HG03196 (cell line): ENCODE data around the gene ITGAV.

Source experiments
- ATAC-seq: cut with Tn5 transposase; IDR thresholded peaks from one replicate; pipeline ENCODE4 v1.9.1; 2021; ENCODE audit not compliant: unreplicated experiment

ITGAV gene

DNA sequence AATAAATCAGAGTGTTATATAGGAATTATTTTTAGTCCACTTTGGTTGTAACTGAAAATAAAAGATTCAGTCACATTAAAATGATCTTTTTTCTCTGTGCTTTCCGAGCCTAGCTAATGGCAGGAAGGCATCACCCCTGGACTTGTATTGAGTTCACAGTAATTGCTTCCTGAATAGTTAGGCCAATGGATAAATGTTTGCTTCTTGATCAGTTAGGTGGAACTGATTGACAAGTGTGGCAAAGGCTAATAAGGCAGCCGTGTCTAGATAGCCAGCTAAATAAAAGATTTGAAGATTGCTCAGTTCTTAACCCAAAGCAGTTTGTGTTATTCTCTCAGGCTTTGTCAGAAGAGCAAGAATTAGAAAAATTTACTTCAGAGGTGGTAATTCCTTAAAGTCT lies 124.8 kb downstream of the ITGAV start:
- no peak for ATAC-seq

DNA sequence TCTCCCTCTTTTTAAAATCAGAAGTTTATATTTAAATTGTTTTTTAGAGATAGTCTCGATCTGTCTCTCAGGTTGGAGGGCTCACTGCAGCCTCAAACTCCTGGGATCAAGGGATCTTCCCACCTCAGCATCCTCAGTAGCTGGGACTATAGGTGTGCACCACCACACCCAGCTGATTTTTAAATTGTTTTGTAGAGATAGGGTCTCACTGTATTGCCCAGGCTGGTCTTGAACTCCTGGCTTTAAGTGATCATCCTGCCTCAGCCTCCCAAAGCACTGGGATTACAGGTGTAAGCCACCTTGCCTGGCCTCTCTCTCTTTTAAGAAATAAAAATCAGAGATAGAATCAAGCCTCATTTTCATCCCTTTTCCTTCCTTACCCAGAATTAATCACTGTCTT lies 126.1 kb downstream of the ITGAV start:
- no peak for ATAC-seq

GRCh38 chr2:186716899-186717298 lies 127.0 kb downstream of the ITGAV start:
- no peak for ATAC-seq

DNA sequence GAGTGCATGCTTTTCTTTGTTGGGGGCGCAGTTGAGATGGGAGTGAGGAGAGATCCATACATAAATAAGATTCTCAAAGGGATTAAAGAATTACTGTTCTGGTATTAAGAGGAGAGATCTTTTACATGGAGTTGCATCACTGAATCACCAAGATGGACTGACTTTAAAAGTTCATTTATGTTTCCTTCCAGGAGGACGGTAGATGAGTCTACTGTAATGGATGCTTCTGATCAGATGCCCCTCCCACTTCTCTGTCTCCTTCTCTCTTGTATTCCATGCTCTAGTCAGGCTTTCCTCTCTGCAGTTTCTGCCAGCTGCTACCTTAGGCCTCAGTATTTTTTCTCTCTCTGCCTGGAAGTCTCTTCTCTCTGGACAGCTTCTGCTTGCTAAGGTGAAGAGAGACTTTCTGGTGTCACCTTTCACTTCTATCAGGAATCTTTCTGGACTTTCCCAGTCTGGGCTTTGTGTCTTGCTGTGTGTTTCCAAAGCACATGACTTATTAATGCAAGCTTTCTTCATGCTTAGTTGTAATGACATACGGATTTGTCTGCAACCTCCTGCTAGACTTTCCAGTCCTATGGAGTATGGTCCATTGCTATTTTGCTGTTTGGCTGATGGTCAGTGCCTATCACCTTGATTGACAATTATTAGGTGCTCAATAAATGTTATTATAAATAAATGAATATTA lies 127.6 kb downstream of the ITGAV start:
- no peak for ATAC-seq

- no peak for ATAC-seq
These were observed 128.3 kb downstream of the ITGAV start for GRCh38 chr2:186718122-186718521.

DNA sequence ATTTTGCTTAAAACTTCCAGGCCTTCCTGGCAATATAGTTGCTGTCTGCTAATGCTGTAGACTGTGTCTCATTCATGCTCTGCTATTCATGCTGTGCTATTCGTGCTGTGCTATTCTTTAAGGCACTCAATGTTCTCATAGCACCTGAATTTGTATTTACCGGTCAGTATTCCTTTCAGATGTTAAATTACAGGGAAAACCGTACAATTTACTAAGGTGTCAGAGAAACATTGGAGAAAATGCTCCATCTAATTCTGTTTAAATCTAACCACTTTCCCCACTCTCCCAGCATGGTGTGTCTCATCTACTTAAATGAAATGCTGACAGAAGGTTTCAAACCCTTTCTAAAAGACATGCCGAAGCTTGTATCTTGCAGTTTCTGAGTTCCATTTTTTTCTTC lies 129.0 kb downstream of the ITGAV start:
- ATAC-seq: no peak

GRCh38 chr2:186721956-186722355 lies 132.1 kb downstream of the ITGAV start:
- no peak for ATAC-seq

- ATAC-seq: no peak
These were observed 134.9 kb downstream of the ITGAV start for GRCh38 chr2:186724736-186725135.

- ATAC-seq: no peak
These were observed 135.9 kb downstream of the ITGAV start for GRCh38 chr2:186725783-186726182.

- no peak for ATAC-seq
These were observed 137.1 kb downstream of the ITGAV start for GRCh38 chr2:186726938-186727337.

- no peak for ATAC-seq
These were observed 138.8 kb downstream of the ITGAV start for GRCh38 chr2:186728631-186729030.
